DOHH2 (cell line): ENCODE results near the gene LRIG2.

Source experiments
- EZH2phosphoT487 ChIP-seq: fragments of 200-600 bp; sonication (generic); IDR thresholded peaks from 2 replicates; pipeline ENCODE4 v1.6.1; 2017; ENCODE audit warnings: borderline replicate concordance, mild to moderate bottlenecking, antibody characterized with exemption, low read length, moderate library complexity, mixed read lengths
- TF ChIP-seq, protein P1 (sequence below): fragments of 200-600 bp; sonication (generic); IDR thresholded peaks from one replicate; pipeline ENCODE4 v1.5.1; 2014; ENCODE audit warnings: antibody characterized with exemption, mild to moderate bottlenecking, low read depth, low read length; ENCODE audit not compliant: poor library complexity, severe bottlenecking

GRCh38 chr1:113153116-113153803 lies 80.3 kb downstream of the LRIG2 start:
- TF ChIP-seq, protein P1, sequence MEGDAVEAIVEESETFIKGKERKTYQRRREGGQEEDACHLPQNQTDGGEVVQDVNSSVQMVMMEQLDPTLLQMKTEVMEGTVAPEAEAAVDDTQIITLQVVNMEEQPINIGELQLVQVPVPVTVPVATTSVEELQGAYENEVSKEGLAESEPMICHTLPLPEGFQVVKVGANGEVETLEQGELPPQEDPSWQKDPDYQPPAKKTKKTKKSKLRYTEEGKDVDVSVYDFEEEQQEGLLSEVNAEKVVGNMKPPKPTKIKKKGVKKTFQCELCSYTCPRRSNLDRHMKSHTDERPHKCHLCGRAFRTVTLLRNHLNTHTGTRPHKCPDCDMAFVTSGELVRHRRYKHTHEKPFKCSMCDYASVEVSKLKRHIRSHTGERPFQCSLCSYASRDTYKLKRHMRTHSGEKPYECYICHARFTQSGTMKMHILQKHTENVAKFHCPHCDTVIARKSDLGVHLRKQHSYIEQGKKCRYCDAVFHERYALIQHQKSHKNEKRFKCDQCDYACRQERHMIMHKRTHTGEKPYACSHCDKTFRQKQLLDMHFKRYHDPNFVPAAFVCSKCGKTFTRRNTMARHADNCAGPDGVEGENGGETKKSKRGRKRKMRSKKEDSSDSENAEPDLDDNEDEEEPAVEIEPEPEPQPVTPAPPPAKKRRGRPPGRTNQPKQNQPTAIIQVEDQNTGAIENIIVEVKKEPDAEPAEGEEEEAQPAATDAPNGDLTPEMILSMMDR: no peak
- TF ChIP-seq EZH2phosphoT487: no peak
